ENCODE data around the gene FUCA2. TPM values are rescaled to one million over a fixed set of nuclear protein-coding genes. Genes with fewer than 3 reads are reported as not detected.

FUCA2 gene
- total and polyA plus RNA-seq, 2 experiments from 2014 or later: 31.8 to 33.4 TPM

DNA sequence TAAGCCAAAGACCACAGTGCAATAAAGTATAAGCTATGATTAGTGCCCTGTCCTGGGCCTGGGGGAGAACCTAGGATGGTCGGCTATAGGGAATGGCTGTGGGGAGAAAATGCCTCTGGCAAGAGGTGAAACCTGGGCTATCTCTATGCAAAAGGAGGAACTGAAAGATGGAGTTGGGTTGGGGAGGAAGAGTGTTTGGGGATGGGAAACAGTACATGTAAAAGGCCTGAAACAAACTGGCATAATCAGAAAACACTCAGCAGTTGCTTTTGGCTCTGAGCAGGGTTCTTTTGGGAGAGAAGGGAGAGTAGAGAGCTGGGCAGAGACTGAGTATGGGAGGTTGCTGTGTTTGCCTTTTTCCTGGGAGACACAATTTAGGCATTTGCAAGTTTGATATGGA, 31.9 kb upstream of the FUCA2 start:
- H3F3A ChIP-seq (replicated peaks; ENCODE audit: low read depth): no peaks in the 10 kb centered on the region
- no peaks in the 10 kb centered on the region for H3K9me2 ChIP-seq (ENCODE audit: insufficient read depth)
- H3K4me3 ChIP-seq: no peak overlapping the region
- no peaks in the 10 kb centered on the region for H3K36me3 Mint-ChIP-seq (ENCODE audit: low read depth)
- no peak for ATAC-seq
- no peaks in the 10 kb centered on the region for H3K36me3 ChIP-seq (ENCODE audit: insufficient read depth)
- DNase-seq (ENCODE audit: low spot score): no peak
- no peaks in the 10 kb centered on the region for H3K79me2 ChIP-seq (replicated peaks; ENCODE audit: insufficient read depth)
- H3K4me1 Mint-ChIP-seq: peaks cover 12% of the 10 kb centered on the region
- no peaks in the 10 kb centered on the region for H4K20me1 ChIP-seq (replicated peaks; ENCODE audit: insufficient read depth)
- H3K9me3 Mint-ChIP-seq: no peaks in the 10 kb centered on the region
- H3K27ac ChIP-seq (ENCODE audit: low read depth): no peak overlapping the region
- H3K27me3 Mint-ChIP-seq (ENCODE audit: insufficient read depth, low read depth, poor library complexity): peaks cover 14% of the 10 kb centered on the region
- H3K27me3 ChIP-seq (ENCODE audit: insufficient read depth): peaks cover 12% of the 10 kb centered on the region
- peak overlapping the region; percentile 10; the same call in 1 of the 2 replicates for H2AFZ ChIP-seq
- 0 out of 2 replicates have a peak overlapping the region, but pooled peaks have one; percentile 35 for H3K4me2 ChIP-seq
- H3K4me3 Mint-ChIP-seq: no peak overlapping the region
- H3K4me1 ChIP-seq (ENCODE audit: insufficient read depth): peaks cover 7% of the 10 kb centered on the region; the same call in 1 of the 2 replicates
- H3K27ac Mint-ChIP-seq: no peak overlapping the region
- TF ChIP-seq CTCF (conservative IDR thresholded peaks at IDR 0.05; ENCODE audit: low read depth in 2 of 2) (no peak), CREB1 (CRISPR knock-in tag; IDR thresholded peaks at IDR 0.05; ENCODE audit: low read depth) (no peak), ZNF462 (CRISPR knock-in tag; IDR thresholded peaks at IDR 0.05) (no peak), POLR2AphosphoS5 (IDR thresholded peaks at IDR 0.05; ENCODE audit: low read depth) (no peak), REST (IDR thresholded peaks at IDR 0.05; ENCODE audit: unreplicated experiment) (no peak), EZH2 (IDR thresholded peaks at IDR 0.05; ENCODE audit: low read depth, unreplicated experiment) (no peak), STAT1 (IDR thresholded peaks at IDR 0.05; ENCODE audit: unreplicated experiment) (no peak), JUNB (IDR thresholded peaks at IDR 0.05; ENCODE audit: unreplicated experiment) (no peak)

Data from GM23338 (cell line).